OCI-LY3 (cell line): ENCODE results near the gene ARL5A.
"Not testable (repeated sequence)": the region's sequence is repeated elsewhere in the genome, so short reads cannot be mapped to it uniquely, and the experiment has no call there.

Experiments used
- EZH2phosphoT487 ChIP-seq: fragments of 200-600 bp; shearing (Covaris generic); IDR thresholded peaks from 2 replicates; pipeline ENCODE4 v1.6.1; 2018; ENCODE audit warnings: antibody characterized with exemption, mixed run types, low read depth
- TF ChIP-seq, protein P1 (sequence below): fragments of 200-600, 300-600 bp; sonication (generic); IDR thresholded peaks from 2 replicates; pipeline ENCODE4 v1.5.1; 2014; ENCODE audit warnings: antibody characterized with exemption, low read length, low read depth

- TF ChIP-seq, protein P1, sequence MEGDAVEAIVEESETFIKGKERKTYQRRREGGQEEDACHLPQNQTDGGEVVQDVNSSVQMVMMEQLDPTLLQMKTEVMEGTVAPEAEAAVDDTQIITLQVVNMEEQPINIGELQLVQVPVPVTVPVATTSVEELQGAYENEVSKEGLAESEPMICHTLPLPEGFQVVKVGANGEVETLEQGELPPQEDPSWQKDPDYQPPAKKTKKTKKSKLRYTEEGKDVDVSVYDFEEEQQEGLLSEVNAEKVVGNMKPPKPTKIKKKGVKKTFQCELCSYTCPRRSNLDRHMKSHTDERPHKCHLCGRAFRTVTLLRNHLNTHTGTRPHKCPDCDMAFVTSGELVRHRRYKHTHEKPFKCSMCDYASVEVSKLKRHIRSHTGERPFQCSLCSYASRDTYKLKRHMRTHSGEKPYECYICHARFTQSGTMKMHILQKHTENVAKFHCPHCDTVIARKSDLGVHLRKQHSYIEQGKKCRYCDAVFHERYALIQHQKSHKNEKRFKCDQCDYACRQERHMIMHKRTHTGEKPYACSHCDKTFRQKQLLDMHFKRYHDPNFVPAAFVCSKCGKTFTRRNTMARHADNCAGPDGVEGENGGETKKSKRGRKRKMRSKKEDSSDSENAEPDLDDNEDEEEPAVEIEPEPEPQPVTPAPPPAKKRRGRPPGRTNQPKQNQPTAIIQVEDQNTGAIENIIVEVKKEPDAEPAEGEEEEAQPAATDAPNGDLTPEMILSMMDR: not testable (repeated sequence)
- not testable (repeated sequence) for TF ChIP-seq EZH2phosphoT487
Observed at GRCh38 chr2:151794422-151794821, 33.8 kb downstream of the ARL5A start.
